ENCODE data around the gene CELF6.
A peak's percentile ranks its signal among the peaks of the same experiment; 100 is the strongest.

The CELF6 gene

GRCh38 chr15:72319985-72320671 is at the start of gene CELF6:
CELF6 (minus strand) TSS chr15:72320157; CDS start chr15:72319874, 283 bp downstream.
- peak; percentile 43 for DNase-seq (ENCODE audit: low read depth, low spot score)

- DNase-seq (ENCODE audit: low read depth, low spot score): no peak
These were observed 48.9 kb upstream of the CELF6 start for GRCh38 chr15:72368899-72369298.

- no peak for DNase-seq (ENCODE audit: low read depth, low spot score)
These were observed 48.4 kb upstream of the CELF6 start for GRCh38 chr15:72368325-72368724.

- DNase-seq (ENCODE audit: low read depth, low spot score): no peak
These were observed 45.9 kb upstream of the CELF6 start for GRCh38 chr15:72365844-72366243.

GRCh38 chr15:72361176-72361575 is 41.2 kb upstream of the CELF6 start:
- no peak for DNase-seq (ENCODE audit: low read depth, low spot score)

GRCh38 chr15:72358650-72359171 is 38.8 kb upstream of the CELF6 start:
- DNase-seq (ENCODE audit: low read depth, low spot score): no peak

- no peak for DNase-seq (ENCODE audit: low read depth, low spot score)
These were observed 38.2 kb upstream of the CELF6 start for GRCh38 chr15:72358121-72358520.

GRCh38 chr15:72354496-72354895 is 34.5 kb upstream of the CELF6 start:
- DNase-seq (ENCODE audit: low read depth, low spot score): no peak

- no peak for DNase-seq (ENCODE audit: low read depth, low spot score)
These were observed 33.3 kb upstream of the CELF6 start for GRCh38 chr15:72353266-72353665.

GRCh38 chr15:72345806-72346205 is 25.8 kb upstream of the CELF6 start:
- no peak for DNase-seq (ENCODE audit: low read depth, low spot score)

GRCh38 chr15:72345280-72345679 is 25.3 kb upstream of the CELF6 start:
- DNase-seq (ENCODE audit: low read depth, low spot score): no peak

- DNase-seq (ENCODE audit: low read depth, low spot score): no peak
These were observed 24.6 kb upstream of the CELF6 start for GRCh38 chr15:72344602-72345001.

GRCh38 chr15:72342385-72342784 is 22.4 kb upstream of the CELF6 start:
- DNase-seq (ENCODE audit: low read depth, low spot score): no peak

GRCh38 chr15:72341361-72341760 is 21.4 kb upstream of the CELF6 start:
- no peak for DNase-seq (ENCODE audit: low read depth, low spot score)

- DNase-seq (ENCODE audit: low read depth, low spot score): no peak
These were observed 20.4 kb upstream of the CELF6 start for GRCh38 chr15:72340366-72340765.

GRCh38 chr15:72339777-72340177 is 19.8 kb upstream of the CELF6 start:
- no peak for DNase-seq (ENCODE audit: low read depth, low spot score)

- DNase-seq (ENCODE audit: low read depth, low spot score): no peak
These were observed 18.8 kb upstream of the CELF6 start for GRCh38 chr15:72338617-72339321.

GRCh38 chr15:72338148-72338547 is 18.2 kb upstream of the CELF6 start:
- DNase-seq (ENCODE audit: low read depth, low spot score): no peak

GRCh38 chr15:72334842-72335241 is 14.9 kb upstream of the CELF6 start:
- no peak for DNase-seq (ENCODE audit: low read depth, low spot score)

GRCh38 chr15:72331021-72331420 is 11.1 kb upstream of the CELF6 start:
- DNase-seq (ENCODE audit: low read depth, low spot score): no peak

GRCh38 chr15:72323752-72324151 is 3.8 kb upstream of the CELF6 start:
- DNase-seq (ENCODE audit: low read depth, low spot score): no peak

GRCh38 chr15:72319360-72319984 is 485 bp downstream of the CELF6 start:
- no peak for DNase-seq (ENCODE audit: low read depth, low spot score)
